Measurements from ENCODE around the gene BCAS3.

GRCh38 chr17:60803059-60803458 is 125.4 kb downstream of the BCAS3 start:
- TF ChIP-seq, protein P1, sequence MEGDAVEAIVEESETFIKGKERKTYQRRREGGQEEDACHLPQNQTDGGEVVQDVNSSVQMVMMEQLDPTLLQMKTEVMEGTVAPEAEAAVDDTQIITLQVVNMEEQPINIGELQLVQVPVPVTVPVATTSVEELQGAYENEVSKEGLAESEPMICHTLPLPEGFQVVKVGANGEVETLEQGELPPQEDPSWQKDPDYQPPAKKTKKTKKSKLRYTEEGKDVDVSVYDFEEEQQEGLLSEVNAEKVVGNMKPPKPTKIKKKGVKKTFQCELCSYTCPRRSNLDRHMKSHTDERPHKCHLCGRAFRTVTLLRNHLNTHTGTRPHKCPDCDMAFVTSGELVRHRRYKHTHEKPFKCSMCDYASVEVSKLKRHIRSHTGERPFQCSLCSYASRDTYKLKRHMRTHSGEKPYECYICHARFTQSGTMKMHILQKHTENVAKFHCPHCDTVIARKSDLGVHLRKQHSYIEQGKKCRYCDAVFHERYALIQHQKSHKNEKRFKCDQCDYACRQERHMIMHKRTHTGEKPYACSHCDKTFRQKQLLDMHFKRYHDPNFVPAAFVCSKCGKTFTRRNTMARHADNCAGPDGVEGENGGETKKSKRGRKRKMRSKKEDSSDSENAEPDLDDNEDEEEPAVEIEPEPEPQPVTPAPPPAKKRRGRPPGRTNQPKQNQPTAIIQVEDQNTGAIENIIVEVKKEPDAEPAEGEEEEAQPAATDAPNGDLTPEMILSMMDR (IDR thresholded peaks at IDR 0.05) = no peak
- TF ChIP-seq POLR2A (IDR thresholded peaks at IDR 0.05) = no peak
